Endothelial cell of umbilical vein (primary cell): Measurements from ENCODE around the gene SEZ6L.

ENCODE experiments used
- EZH2 ChIP-seq: IDR thresholded peaks from 2 replicates; pipeline ENCODE4 v1.6.1; 2012; ENCODE audit warnings: borderline replicate concordance, low read depth, mild to moderate bottlenecking, moderate library complexity, low read length, inconsistent platforms; ENCODE audit not compliant: severe bottlenecking
- POLR2AphosphoS5 ChIP-seq: IDR thresholded peaks from 2 replicates; pipeline ENCODE4 v1.6.1; 2012; ENCODE audit warnings: low read depth, mild to moderate bottlenecking, control low read depth, low read length, moderate library complexity; ENCODE audit not compliant: insufficient read depth
- TF ChIP-seq, protein P1 (sequence below), 2 donors: IDR thresholded peaks; 1 replicate in 1 of 2; 2 replicates in 1 of 2; pipeline ENCODE4 v1.5.1; 2011; ENCODE audit warnings: low read length in 2 of 2, mild to moderate bottlenecking in 2 of 2, moderate library complexity in 2 of 2, control low read depth in 1 of 2, inconsistent platforms in 1 of 2, low read depth in 1 of 2; ENCODE audit not compliant: insufficient read depth in 1 of 2; ENCODE audit errors: extremely low read depth in 1 of 2

DNA sequence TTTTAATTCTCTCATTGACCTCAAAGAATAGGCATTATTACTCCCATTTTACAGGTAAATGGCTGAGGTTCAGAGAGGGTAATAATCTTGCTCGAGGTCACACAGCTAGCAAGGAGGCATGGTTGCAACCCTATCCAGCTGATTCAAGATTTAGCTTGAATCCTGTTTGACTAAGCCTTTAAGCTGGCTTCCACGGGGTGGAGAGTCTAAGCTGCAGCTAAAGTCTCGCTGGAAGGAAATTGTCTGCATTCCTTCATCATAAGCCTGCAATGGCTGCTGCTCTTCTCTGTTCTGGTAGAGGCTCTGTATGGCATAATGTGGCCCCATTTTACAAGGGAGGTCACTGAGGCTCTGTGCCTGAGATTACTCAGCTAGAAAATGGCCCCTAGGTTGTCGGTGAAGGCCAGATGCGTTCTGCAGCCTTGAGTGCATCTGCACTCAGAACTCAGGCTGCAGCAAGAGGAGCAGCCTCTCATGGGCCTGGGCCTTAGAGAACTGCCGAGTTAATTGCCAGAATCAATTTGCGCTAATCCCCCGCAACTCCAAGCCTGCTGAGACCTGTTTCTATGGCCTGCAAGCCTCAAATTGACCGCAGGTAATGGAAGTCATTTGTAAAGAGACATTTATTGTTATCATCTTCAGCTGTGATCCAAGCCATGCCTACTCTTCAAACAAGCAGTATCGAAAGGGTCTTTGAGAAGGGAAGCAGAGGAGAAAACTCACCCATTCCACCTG, 44.1 kb upstream of the SEZ6L start:
- TF ChIP-seq POLR2AphosphoS5, result no peak
- TF ChIP-seq, protein P1, sequence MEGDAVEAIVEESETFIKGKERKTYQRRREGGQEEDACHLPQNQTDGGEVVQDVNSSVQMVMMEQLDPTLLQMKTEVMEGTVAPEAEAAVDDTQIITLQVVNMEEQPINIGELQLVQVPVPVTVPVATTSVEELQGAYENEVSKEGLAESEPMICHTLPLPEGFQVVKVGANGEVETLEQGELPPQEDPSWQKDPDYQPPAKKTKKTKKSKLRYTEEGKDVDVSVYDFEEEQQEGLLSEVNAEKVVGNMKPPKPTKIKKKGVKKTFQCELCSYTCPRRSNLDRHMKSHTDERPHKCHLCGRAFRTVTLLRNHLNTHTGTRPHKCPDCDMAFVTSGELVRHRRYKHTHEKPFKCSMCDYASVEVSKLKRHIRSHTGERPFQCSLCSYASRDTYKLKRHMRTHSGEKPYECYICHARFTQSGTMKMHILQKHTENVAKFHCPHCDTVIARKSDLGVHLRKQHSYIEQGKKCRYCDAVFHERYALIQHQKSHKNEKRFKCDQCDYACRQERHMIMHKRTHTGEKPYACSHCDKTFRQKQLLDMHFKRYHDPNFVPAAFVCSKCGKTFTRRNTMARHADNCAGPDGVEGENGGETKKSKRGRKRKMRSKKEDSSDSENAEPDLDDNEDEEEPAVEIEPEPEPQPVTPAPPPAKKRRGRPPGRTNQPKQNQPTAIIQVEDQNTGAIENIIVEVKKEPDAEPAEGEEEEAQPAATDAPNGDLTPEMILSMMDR (IDR thresholded peaks at IDR 0.05; ENCODE audit: extremely low read depth in 1 of 2, insufficient read depth in 1 of 2, low read depth in 1 of 2, low read length in 2 of 2), result no peak
- TF ChIP-seq EZH2, result no peak
